22Rv1 (cell line): ENCODE data around the gene SH3RF3.

Experiments used
- CTCF ChIP-seq: fragments of 450-650 bp; IDR thresholded peaks from 2 replicates; pipeline ENCODE4 v1.5.1; 2017; ENCODE audit warnings: mild to moderate bottlenecking
- ZFX ChIP-seq: fragments of 450-650 bp; IDR thresholded peaks from 2 replicates; pipeline ENCODE4 v1.6.1; 2017; ENCODE audit warnings: antibody characterized with exemption, borderline replicate concordance

DNA sequence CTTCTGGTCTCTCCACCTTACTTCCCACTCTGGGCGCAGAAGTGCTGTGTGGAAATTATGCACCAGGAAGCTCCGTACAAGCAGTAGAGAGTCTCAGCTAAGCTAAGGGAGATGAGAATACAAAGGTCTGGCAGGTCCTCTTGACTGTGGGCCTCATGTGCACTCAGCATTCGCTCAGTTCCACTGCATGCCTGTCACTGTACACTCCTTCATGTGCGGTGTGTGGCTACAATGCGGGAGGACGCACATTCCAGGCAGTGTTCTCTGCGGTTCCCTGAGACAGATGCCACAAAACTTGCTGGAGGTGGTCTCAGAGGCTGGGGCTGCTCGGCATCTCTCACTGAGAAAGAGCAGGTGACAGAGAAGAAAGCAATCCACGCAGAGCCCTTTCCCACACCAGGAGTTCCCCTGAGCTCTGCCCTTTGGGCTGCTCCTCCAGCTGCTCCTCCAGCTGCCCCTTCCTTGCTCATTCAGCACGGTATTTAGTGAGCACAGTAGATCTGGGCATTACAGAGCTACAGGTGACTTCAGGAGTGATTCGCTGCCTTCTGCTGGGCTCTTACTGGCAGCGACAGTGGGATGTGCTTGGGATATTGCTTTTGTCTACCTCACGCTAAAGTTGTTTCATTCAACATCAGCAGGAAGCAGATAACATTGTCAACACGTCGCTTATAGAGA, 176.6 kb downstream of the SH3RF3 start:
- TF ChIP-seq CTCF: no peak
- TF ChIP-seq ZFX: no peak
